ENCODE data around the gene NR2F1. TPM values are rescaled to one million over a fixed set of nuclear protein-coding genes. Genes with fewer than 3 reads are reported as not detected.

NR2F1 gene
- total and polyA plus RNA-seq, 7 donors = 0.39 to 1.4 (median 1.2) TPM

- no peak overlapping the region for H3K27ac ChIP-seq
- intact Hi-C loops (cut with DNase I) = loop anchor here (5.0 to 10.0 kb wide), 3 partner anchors 38 to 333 kb away; no protein-coding TSS in a partner anchor
- peak in 1 of 2 donors; percentile 54 for DNase-seq
Measured at GRCh38 chr5:93584596-93585040, 1.6 kb downstream of the NR2F1 start.

GRCh38 chr5:93585041-93585766, 2.2 kb downstream of the NR2F1 start:
- Histone ChIP-seq H3K4me3 (peak overlapping the region; percentile 71), H3K9me3 (no peaks in the 10 kb centered on the region), H3K27me3 (ENCODE audit: insufficient read depth in 3 of 3, low read length in 2 of 3) (peaks cover 0 to 20% (median 0%) of the 10 kb centered on the region in 3 donors), H3K27ac (peak overlapping the region; percentile 16), H3K4me1 (no peaks in the 10 kb centered on the region), H3K36me3 (ENCODE audit: insufficient read depth in 1 of 2, low read depth in 1 of 2) (no peaks in the 10 kb centered on the region)
- peak in 1 of 2 donors; percentile 58 for DNase-seq
- TF ChIP-seq CTCF (IDR thresholded peaks at IDR 0.05) = no peak
- intact Hi-C loops (cut with DNase I) = loop anchor here in 1 of 2 donors (10.0 kb wide), 1 partner anchor 330 kb away; no protein-coding TSS in a partner anchor
- WGBS, 3 donors = 1 to 2% (median 1%) methylated on average over 44 to 70 of the region's 70 CpGs
- peak in 1 of 4 donors; percentile 6 for ATAC-seq

More at GRCh38 chr5:93584596-93585040, 1.6 kb downstream of the NR2F1 start:
- Histone ChIP-seq H3K27me3 (ENCODE audit: insufficient read depth in 3 of 3, low read length in 2 of 3) (peaks cover 0 to 25% (median 0%) of the 10 kb centered on the region in 3 donors), H3K4me3 (peak overlapping the region; percentile 71), H3K4me1 (no peaks in the 10 kb centered on the region), H3K36me3 (ENCODE audit: insufficient read depth in 1 of 2, low read depth in 1 of 2) (no peaks in the 10 kb centered on the region), H3K9me3 (no peaks in the 10 kb centered on the region)
- WGBS, 3 donors = 0 to 1% (median 1%) methylated on average over 6 to 48 of the region's 48 CpGs
- no peak for TF ChIP-seq CTCF (IDR thresholded peaks at IDR 0.05)
- no peak for ATAC-seq

GRCh38 chr5:93585767-93586385, 2.9 kb downstream of the NR2F1 start:
- Histone ChIP-seq H3K36me3 (ENCODE audit: insufficient read depth in 1 of 2, low read depth in 1 of 2) (no peaks in the 10 kb centered on the region), H3K27me3 (ENCODE audit: insufficient read depth in 3 of 3, low read length in 2 of 3) (peaks cover 0 to 15% (median 0%) of the 10 kb centered on the region in 3 donors), H3K4me1 (no peaks in the 10 kb centered on the region), H3K27ac (no peak overlapping the region), H3K4me3 (peak overlapping the region; percentile 71), H3K9me3 (no peaks in the 10 kb centered on the region)
- ATAC-seq (no peak), DNase-seq (no peak)
- 32 to 52% (median 43%) methylated on average over 13 of the region's 13 CpGs for WGBS, 3 donors
- no peak for TF ChIP-seq CTCF (IDR thresholded peaks at IDR 0.05)
- intact Hi-C loops (cut with DNase I) = loop anchor here in 1 of 2 donors (10.0 kb wide), 1 partner anchor 329 kb away; no protein-coding TSS in a partner anchor

- no peak for DNase-seq
- Histone ChIP-seq H3K4me1 (no peaks in the 10 kb centered on the region), H3K27me3 (ENCODE audit: insufficient read depth in 3 of 3, low read length in 2 of 3) (peaks cover 0 to 15% (median 0%) of the 10 kb centered on the region in 3 donors), H3K9me3 (no peaks in the 10 kb centered on the region), H3K36me3 (ENCODE audit: insufficient read depth in 1 of 2, low read depth in 1 of 2) (no peaks in the 10 kb centered on the region), H3K27ac (no peak overlapping the region), H3K4me3 (no peak overlapping the region)
- WGBS, 3 donors = 87 to 88% (median 88%) methylated on average over 11 of the region's 11 CpGs
- intact Hi-C loops (cut with DNase I) = loop anchor here in 1 of 2 donors (10.0 kb wide), 1 partner anchor 328 kb away; no protein-coding TSS in a partner anchor
- no peak for ATAC-seq
- no peak for TF ChIP-seq CTCF (IDR thresholded peaks at IDR 0.05)
Measured at GRCh38 chr5:93586736-93587596, 3.9 kb downstream of the NR2F1 start.

Data from psoas muscle (tissue), 8 donors.